Activated CD8-positive, alpha-beta memory T cell treated with anti-CD3 and anti-CD28 coated beads for 24 hours (primary cell): Measurements from ENCODE around the gene MORF4L2.
"Not testable (repeated sequence)": the region's sequence is repeated elsewhere in the genome, so short reads cannot be mapped to it uniquely, and the experiment has no call there.

Source experiments
- DNase-seq: peaks from one replicate; pipeline ENCODE4 v3.0.0-alpha.2; 2020

MORF4L2 gene

GRCh38 chrX:103678199-103678993 is 8.1 kb downstream of the MORF4L2 start:
- DNase-seq: no peak

- no peak for DNase-seq
These were observed 11.7 kb downstream of the MORF4L2 start for GRCh38 chrX:103674531-103675454.

- DNase-seq: no peak
These were observed 16.8 kb downstream of the MORF4L2 start for GRCh38 chrX:103669745-103670144.

GRCh38 chrX:103666202-103667107 is 20.0 kb downstream of the MORF4L2 start:
- no peak for DNase-seq

DNA sequence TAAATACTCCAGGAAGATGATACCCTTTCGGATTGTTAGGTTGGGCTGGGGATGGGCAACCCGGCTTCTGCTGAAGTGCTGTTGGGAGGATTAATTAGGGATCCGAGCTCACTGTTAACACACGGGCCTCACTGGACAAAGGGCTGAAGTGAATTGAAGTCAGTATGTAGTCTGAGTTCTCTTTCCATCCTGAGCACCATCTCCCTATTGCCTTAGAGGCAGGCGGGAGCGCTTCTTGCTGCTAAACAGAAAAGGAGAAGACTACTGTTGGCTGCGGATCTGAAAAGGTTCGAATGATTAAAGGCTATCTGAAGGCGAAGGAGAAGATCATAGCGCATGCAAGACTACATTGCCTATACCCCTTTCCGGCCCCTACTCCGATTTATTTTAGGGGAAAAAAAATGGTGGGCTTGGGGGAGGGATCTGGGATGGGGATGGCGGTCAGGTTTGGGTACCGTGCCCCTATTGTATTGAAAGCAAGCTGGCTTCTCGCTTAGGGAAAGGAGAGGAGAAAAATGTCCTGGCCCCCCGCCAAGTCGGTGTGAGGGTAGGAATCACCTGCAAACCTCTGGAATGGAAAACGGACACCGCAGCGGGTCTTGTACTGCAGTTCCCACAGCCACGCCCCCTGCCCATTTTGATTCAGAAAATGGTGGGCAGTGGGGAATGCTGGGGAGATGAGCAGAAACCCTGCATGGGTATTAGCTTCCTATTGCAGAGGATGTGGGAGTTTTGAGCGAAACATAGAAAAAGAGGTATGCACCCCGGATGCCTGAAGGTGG is 22.3 kb downstream of the MORF4L2 start:
- DNase-seq: no peak

DNA sequence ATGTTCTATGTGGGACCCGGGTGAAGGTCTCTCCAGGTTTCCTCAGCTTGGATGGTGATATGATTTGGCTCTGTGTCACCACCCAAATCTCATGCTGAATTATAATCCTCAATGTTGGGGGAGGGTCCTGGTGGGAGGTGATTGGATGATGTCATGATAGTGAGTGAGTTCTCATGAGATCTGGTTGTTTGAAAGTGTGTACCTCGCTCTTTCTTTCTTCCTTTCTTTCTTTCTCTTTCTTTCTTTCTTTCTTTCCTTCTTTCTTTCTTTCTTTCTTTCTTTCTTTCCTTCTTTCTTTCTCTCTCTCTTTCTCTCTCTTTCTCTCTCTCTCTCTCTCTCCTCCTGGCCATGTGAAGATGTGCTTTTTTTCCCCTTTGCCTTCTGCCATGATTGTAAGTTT is 27.0 kb downstream of the MORF4L2 start:
- not testable (repeated sequence) for DNase-seq

GRCh38 chrX:103658681-103659433 is 27.6 kb downstream of the MORF4L2 start:
- no peak for DNase-seq

DNA sequence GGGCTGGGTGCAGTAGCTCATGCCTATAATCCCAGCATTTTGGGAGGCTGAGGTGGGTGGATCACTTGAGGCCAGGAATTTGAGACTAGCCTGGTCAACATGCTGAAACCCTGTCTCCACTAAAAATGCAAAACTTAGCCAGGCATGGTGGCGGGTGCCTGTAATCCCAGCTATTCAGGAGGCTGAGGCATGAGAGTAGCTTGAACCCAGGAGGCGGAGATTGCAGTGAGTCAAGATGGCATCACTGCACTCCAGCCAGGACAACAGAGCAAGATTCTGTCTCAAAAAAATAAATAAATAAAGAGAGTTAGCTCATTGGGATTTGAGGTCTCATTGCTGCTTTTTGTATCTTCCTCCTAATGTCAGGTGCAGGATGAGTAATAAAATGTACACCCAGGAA is 29.4 kb downstream of the MORF4L2 start:
- DNase-seq: not testable (repeated sequence)

DNA sequence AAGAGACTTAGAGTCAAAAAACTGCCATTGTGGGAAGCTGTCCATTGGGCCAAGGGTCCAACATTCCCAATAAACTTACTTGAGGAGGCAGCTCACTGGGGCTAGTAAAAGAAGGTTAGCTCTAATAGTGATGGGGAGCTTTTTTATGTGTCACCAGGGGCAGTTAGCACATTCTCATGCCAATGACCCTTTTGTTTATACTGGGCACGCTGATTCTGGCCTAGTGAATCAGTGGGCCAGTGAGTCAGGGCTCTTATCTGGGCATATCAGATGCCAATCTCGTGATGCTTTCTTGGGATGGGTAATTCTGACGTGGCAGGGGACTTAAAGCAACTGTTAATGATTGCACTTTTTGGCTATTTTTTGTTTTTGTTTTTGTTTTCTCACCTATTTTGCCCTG is 29.9 kb downstream of the MORF4L2 start:
- no peak for DNase-seq

DNA sequence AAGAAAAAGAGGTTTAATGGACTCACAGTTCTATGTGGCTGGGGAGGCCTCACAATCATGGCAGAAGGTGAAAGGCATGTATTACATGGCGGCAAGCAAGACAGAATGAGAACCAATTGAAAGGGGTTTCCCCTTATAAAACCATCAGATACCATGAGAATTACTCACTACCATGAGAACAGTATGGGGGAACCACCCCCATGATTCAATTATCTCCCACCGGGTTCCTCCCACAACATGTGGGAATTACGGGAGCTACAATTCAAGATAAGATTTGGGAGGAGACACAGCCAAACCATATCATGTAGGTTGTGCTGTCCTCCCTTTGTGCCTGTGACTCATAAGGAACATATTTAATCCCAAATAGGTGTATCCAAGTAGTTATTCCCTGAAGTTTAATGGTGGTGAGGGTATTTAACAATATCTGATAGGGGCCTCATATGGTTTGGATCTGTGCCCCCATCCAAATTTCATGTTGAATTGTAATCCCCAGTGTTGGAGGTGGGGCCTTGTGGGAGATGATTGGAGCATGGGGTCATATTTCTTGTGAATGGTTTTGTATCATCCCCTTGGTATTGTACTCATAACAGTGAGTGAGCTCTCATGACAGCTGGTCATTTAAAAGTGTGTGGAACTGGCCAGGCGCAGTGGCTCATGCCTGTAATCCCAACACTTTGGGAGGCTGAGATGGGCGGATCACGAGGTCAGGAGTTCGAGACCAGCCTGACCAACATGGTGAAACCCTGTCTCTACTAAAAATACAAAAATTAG is 31.1 kb downstream of the MORF4L2 start:
- not testable (repeated sequence) for DNase-seq

DNA sequence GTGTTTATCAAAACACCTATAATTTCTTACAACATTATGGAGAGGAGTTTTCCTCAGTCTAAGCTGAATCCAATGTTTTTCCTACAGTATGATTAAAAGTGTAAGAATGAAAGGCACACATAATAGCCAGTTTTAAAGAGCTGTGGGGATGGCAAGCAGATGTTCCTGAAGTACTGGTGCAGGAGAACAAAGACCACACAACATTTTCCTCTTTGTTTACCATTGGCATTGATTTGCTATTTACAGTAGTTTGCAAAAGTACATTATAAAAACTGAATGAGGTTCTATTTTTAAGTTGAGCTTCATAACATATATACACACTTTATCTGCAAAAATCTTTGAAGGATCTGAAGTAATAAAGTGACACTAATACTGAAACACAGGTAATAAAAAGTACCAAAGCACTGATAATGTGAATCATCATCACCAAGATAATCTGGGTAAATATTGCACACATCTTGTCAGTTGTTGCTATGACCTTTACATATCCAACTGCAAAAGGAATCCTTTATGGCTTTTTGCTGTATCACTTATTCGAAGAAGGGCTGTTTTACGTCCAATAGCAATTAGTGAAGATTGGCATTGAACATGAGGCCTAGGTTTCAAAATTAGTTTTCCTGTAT is 35.2 kb downstream of the MORF4L2 start:
- no peak for DNase-seq

DNA sequence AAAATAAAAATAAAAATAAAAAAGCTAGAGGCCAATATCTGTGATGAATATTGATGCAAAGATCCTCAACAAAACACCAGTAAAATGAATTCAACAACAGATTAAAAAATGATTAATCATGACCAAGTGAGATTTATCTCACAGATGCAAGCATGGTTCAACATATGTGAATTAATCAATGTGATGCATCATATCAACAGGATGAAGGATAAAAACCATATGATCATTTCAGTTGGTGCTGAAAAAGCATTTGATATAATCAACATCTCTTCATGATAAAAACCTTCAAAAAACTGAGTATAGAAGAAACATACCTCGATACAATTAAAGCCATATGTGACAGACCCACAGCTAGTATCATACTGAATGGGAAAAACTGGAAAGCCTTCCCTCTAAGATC is 38.9 kb downstream of the MORF4L2 start:
- DNase-seq: no peak

- no peak for DNase-seq
These were observed 42.4 kb downstream of the MORF4L2 start for GRCh38 chrX:103644125-103644524.

DNA sequence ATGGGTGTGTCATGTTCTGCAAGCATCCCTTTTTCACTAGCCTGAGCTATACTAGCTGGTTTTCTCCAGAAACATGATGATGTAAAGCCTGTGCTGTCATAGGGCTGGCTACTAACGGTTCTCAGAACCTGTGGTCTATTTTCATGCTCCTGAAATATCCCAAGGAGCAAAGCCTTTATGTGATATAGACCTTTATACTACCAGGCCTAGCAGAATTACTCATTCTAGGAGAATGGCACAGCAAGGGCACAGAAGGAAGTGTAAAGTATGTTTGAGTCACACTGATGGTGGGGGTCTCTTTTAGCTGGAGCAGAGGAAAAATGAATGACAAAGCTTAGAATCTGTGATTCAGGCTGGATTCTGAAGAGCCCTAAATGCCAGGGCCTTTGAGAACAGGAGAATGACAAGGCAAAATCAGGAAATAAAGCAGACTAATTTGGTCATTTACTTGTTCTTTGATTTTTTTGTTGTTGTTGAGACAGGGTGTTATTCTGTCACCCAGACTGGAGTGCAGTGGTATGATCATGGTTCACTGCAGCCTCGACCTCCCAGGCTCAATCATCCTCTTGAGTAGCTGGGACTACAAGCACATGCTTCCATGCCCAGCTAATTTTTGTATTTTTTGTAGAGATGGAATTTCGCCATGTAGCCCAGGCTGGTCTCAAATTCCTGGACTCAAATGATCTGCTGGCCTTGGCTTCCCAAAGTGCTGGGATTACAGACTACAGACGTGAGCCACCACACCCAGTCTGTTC is 45.9 kb downstream of the MORF4L2 start:
- DNase-seq: no peak

DNA sequence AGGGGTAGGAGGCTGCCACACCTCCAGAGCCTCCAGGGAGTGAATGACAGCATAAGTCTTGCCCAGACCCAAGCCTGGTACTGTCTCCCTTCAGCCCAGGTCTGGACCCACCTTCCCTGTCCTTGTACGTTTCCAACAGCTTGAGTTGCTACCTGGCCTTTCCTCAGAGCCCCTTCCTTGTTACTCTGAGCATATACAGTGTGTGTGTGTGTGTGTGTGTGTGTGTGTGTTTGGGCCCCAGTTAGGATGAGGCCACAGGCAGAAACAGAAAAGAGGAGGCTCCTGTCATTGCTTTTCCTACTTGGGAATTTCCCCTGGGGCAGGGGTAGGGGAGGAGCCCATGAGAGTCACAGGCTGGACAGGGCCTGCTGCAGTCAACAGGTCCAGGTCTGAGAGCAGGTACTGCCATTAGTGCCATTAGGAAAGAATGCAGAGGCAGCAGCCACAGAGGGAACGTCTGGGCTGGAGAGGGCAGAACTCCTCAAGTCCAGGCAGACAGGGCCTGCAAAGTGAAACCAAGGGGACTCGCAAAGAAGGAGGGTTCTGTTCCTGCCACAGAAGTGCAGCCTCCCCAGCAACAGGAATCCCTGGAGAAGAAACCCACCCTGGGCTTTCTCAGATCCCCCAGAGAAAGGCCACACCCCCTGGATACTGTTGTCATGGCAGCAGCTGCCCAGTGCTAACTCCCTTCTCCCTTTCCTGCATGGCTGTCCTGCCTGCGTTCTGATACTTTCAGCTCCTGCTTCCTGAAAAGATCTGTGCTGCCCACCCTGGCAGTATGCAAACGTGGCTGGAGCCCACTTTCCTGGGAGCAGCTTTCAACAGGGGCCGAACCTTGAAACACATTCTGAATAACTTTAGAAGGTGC is 47.8 kb downstream of the MORF4L2 start:
- DNase-seq: not testable (repeated sequence)

GRCh38 chrX:103637604-103638338 is 48.7 kb downstream of the MORF4L2 start:
- no peak for DNase-seq

DNA sequence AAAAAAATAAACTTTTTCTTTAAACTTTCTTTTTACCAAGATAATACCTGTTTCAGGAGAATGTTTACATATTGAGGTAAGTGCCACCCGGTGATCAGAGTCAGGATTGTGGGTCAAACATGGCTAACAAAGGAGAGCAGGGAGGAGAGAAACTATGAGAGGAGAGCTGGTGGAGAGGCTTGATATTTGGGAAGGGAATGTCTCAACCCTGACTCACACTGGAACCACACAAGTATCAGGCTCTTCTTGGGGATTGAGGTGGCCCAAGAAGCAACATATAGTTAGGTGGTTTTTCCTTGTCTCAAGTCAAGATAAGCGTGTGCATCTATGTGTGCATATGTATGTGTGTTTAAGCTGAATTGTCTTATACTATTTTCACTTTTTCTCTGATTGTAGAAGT is 51.1 kb downstream of the MORF4L2 start:
- no peak for DNase-seq
